GM21717 (cell line): ENCODE results near the gene TMA16.

Experiments used
- ATAC-seq: cut with Tn5 transposase; IDR thresholded peaks from one replicate; pipeline ENCODE4 v1.9.1; 2021; ENCODE audit warnings: mild to moderate bottlenecking, moderate library complexity; ENCODE audit not compliant: unreplicated experiment

Gene TMA16

DNA sequence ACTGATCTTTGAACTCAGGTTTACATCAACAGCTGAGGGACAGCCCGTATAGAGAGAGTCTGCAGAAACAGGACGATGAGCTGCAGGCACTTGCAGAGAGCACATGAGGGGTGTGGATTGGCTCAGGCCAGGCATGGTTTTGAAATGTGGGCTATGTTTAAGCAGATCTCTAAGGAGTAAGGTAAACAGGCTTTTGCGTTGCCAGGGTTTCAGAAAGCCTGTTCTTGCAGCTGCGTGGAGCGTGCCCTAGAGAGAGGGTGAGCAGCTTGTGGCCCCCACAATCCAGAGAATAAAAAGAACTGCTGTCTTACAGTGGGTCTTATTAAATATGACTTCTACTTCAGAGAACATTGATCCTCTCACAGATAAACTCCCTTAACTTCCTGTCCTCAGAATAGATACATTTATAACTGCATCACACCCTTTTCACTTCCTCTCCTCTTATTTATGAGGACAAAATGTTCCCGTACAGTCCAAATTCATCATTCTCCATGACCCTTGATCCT lies 64.1 kb downstream of the TMA16 start:
- peak; percentile 63 for ATAC-seq

DNA sequence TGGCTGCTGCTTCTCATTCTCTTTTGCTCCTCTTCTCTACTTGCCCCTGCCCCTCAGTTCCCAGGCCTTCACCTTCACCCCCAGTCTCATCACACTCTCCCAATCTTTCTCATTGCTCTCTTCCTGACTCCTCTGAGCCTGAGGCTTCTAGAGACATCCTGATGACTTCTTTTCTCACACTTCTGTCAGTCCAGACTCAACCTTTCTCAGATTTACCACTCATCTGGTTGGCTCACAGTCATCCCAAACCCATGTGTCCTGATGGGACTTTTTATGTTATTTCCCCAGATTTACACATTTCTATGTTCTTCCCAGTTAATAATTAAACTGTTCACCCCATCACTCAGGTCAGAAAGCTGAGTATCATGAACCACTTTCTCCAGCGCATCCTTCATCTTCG lies 68.0 kb downstream of the TMA16 start:
- ATAC-seq = no peak

DNA sequence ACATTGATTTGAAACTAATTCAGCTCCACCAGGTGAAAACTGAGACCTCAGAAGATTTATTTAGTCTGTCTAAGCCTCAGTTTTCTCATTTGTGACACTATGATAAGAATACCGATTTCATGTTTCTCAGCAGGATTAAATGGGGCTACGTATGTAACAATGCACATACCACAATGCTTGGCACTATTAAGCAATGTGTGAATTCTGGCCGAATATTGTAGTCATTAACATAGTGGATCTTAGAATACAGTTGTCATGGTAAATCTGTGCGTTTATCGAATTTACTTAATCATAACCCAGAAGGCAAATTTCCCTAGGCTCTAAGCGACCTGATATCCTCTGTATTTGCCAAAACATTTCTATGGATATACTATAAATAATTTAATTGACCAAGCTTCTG lies 69.1 kb downstream of the TMA16 start:
- ATAC-seq = no peak

- no peak for ATAC-seq
Observed at GRCh38 chr4:163564221-163564720, 69.8 kb downstream of the TMA16 start.

- ATAC-seq = no peak
Observed at GRCh38 chr4:163565226-163566135, 71.0 kb downstream of the TMA16 start.

DNA sequence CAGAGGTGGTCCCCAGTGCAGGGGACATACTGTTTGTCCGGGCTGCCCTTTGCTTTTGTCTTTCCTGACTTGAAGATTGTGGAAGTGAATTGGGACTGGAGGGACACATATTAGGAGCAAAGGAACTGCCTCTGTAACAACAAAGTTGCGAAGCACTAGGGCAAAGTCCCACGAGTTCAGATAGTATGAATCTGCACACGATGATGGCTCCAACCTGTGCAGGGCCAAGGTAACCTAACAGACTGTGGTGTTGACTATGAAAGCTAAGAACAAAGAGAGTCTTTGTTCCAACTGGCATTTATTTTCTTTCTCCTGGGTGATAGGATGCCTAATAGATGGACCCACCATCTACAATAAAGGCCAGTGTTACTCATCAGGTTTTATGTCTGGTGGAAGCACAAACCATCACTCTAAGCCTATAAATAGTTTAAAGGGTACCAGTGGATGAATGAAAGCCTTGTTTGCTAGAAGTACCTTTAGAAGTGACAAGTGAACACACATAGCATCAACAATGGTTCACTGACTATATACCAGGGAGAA lies 71.8 kb downstream of the TMA16 start:
- ATAC-seq = no peak

- peak; percentile 85 for ATAC-seq
Observed at GRCh38 chr4:163568843-163569242, 74.4 kb downstream of the TMA16 start.
